ENCODE data around the gene THBS1.

THBS1 gene

DNA sequence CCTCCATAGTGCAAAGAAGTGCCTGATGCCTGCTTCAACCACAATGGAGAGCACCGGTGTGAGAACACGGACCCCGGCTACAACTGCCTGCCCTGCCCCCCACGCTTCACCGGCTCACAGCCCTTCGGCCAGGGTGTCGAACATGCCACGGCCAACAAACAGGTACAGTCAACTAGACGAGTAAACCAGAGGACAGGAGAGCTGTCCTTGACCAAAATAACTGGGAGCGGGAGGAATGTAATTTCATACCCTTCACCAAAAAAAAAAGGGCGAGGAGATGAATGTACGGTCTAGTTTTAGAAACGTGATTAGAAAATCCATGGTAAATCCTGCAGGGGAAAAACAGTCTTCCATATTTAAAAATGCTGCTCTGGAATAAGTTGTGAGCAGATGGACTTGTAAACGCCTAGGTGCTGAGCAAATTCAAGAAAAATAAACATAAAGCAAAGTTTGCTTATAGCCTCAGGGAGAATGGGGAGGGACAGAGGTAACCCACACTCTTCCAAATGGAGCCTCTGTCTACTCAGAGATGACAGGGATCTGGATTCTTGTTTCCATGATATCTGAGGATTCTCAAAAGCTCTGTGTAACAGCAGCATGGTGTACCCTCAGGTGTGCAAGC is 8.4 kb downstream of the THBS1 start:
- peak; percentile 30 for DNase-seq (ENCODE audit: low read depth)

DNA sequence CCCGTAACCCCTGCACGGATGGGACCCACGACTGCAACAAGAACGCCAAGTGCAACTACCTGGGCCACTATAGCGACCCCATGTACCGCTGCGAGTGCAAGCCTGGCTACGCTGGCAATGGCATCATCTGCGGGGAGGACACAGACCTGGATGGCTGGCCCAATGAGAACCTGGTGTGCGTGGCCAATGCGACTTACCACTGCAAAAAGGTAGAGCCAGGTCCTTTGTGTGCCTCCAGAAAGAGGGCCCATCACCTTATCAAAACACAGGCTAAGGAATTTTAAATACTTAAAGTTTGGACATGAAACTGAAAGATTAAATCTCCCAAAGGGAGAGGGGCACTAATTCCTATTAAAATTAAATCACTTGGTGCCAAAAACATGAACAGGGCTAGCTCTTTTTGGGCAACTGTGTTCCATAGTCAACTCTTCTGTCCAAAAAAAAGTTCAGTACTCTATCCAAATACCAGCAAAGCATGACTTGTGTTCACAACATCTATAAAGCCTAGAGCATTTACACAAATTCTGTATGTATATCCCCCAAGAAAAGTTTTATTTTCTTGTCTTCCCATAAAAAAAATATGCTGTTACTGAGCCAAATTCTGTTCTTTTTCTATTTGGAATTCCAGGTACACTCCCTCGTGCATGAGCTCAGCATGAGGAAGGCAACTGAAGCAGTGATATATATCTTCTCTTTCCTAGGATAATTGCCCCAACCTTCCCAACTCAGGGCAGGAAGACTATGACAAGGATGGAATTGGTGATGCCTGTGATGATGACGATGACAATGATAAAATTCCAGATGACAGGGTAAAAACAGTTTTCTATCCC is 9.2 kb downstream of the THBS1 start:
- peak; percentile 12 for DNase-seq (ENCODE audit: low read depth)

DNA sequence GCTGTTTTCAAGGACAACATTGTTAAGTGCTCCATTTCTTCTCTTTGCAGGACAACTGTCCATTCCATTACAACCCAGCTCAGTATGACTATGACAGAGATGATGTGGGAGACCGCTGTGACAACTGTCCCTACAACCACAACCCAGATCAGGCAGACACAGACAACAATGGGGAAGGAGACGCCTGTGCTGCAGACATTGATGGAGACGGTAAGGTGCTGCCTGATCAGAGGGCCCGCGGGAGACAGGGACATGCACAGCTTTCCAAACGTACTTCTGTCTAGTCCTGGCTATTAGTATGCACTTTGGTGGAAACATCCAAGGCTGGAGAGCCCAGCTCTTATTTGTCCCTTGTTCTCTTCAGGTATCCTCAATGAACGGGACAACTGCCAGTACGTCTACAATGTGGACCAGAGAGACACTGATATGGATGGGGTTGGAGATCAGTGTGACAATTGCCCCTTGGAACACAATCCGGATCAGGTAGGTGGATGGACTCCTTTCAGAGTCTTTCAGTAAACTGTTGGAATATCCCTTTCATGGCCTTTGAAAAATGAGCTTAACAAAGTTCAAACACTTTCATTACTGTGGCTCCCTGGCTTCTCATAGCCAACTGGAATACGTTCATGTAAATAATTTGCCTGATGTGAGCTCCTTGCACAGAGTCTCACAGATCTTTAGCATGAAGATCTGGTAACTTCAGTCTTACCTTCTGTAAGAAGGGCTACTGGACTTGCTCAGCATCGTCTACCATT is 10.4 kb downstream of the THBS1 start:
- peak; percentile 7 for DNase-seq (ENCODE audit: low read depth)

DNA sequence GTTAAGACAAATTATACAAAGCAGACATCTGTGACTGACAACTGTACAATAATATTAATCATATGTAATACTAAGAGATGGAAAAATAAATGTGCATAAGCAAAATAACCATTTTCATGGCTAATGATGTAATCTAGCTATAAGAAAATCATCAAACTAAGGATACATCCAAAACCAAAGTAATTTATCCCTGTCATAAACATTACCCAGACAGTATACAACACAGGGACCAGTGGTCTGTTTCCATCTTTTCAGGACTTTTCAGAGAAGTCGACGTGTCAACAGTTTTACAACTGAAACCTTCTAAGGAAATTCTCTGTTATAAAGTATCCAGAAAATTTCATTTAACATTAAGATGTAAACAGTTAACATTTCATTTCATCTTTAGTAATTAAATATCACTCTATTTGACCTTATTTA is 11.0 kb downstream of the THBS1 start:
- peak; percentile 15 for DNase-seq (ENCODE audit: low read depth)

GRCh38 chr15:39592500-39592899 is 11.6 kb downstream of the THBS1 start:
- peak; percentile 61 for DNase-seq (ENCODE audit: low read depth)

- DNase-seq (ENCODE audit: low read depth): no peak
Measured at GRCh38 chr15:39593071-39593655, 12.3 kb downstream of the THBS1 start.

DNA sequence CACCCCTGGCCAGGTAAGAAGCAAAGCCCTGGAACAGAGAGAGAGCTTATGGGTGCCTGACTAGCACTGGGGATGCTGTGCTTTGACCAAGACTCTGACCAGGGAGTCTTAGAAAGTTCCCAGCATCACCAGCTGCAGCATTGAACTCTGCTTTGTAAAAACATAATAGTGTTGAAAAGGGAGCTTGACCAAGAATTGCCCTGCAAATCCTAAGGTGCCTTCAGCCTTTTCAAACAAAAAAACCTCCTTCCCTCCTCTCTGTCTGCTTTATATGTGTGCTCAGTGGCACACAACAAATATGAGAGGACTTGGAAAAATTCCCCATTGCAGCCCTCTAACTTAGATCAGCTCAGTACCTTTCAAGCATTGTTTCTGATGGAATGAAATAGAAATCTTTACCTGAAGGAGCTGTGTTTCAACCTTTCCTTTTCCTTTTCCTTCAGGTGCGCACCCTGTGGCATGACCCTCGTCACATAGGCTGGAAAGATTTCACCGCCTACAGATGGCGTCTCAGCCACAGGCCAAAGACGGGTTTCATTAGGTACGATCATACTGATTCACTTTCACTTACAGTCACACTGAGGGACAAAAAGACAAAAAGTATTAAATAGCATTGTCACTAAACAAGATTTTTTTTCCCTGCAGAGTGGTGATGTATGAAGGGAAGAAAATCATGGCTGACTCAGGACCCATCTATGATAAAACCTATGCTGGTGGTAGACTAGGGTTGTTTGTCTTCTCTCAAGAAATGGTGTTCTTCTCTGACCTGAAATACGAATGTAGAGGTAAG is 13.0 kb downstream of the THBS1 start:
- peak; percentile 37 for DNase-seq (ENCODE audit: low read depth)

GRCh38 chr15:39594446-39595337 is 13.8 kb downstream of the THBS1 start:
- DNase-seq (ENCODE audit: low read depth): peak; percentile 75

GRCh38 chr15:39595338-39596221 is 14.7 kb downstream of the THBS1 start:
- DNase-seq (ENCODE audit: low read depth): peak; percentile 12

- DNase-seq (ENCODE audit: low read depth): peak; percentile 12
Measured at GRCh38 chr15:39596358-39597051, 15.6 kb downstream of the THBS1 start.

- DNase-seq (ENCODE audit: low read depth): no peak
Measured at GRCh38 chr15:39597336-39597735, 16.5 kb downstream of the THBS1 start.

- DNase-seq (ENCODE audit: low read depth): peak; percentile 51
Measured at GRCh38 chr15:39597751-39598185, 16.9 kb downstream of the THBS1 start.

- peak; percentile 49 for DNase-seq (ENCODE audit: low read depth)
Measured at GRCh38 chr15:39598186-39598850, 17.4 kb downstream of the THBS1 start.

- DNase-seq (ENCODE audit: low read depth): peak; percentile 42
Measured at GRCh38 chr15:39598958-39599845, 18.3 kb downstream of the THBS1 start.

DNA sequence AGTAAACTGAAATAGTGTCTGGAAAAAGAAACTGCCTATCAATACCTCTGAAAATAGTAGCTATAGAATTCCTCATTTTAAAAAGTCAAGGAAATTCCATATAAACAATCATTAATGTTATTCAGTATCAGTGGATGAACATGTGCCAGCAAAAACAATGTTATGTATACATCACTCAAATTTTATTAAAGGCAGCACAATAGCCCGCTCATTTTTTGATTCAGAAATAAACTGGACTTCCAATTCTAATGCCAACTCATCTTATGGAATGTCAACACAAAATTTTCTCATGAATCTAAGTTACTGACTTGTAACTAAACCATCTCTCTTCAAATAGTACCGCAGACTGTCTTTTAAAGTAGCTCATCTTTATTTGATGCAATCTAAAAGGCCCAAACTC is 19.0 kb downstream of the THBS1 start:
- peak; percentile 46 for DNase-seq (ENCODE audit: low read depth)

GRCh38 chr15:39602143-39602542 is 21.3 kb downstream of the THBS1 start:
- DNase-seq (ENCODE audit: low read depth): peak; percentile 26

DNA sequence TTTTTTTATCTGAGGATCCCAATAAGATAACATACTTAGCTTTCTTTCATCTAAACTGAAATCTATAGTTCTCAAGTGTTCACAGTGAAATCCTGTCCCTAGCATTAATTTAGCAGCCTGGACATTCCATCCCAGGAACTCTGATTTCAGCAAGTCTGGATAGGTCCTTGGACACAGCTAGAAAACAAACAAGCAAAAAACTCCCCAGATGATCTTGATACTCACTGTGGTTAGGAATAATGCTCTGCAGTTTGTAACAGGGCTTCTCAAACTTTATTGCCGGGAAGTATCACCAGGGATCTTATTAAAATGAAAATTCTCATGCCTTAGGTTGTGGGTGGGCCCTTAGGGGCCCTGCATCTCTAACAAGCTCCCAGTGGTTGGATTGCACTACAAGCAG is 24.3 kb downstream of the THBS1 start:
- no peak for DNase-seq (ENCODE audit: low read depth)
